Sigmoid colon (tissue), 7 donors: Measurements from ENCODE around the gene DNAJC5. TPM values are rescaled to one million over a fixed set of nuclear protein-coding genes. Genes with fewer than 3 reads are reported as not detected.

Experiments
- DNase-seq: peaks from one replicate; pipeline ENCODE4 v3.0.0-alpha.2; 2019
- H3K27ac ChIP-seq, 4 donors: fragments of 200-600 bp; sonication (generic); one replicate each; pipeline ENCODE4 v1.5.1; 2016 to 2019; ENCODE audit warnings: mild to moderate bottlenecking in 1 of 4
- H3K27me3 ChIP-seq, 3 donors: fragments of 200-600 bp; sonication (generic); one replicate each; pipeline ENCODE4 v1.5.1; 2019; ENCODE audit warnings: mild to moderate bottlenecking in 1 of 3
- H3K36me3 ChIP-seq, 4 donors: fragments of 200-600 bp; sonication (generic); one replicate each; pipeline ENCODE4 v1.5.1; 2016 to 2019
- H3K4me1 ChIP-seq, 4 donors: fragments of 200-600 bp; sonication (generic); one replicate each; pipeline ENCODE4 v1.5.1; 2017 to 2019
- H3K4me3 ChIP-seq, 4 donors: fragments of 200-600 bp; sonication (generic); one replicate each; pipeline ENCODE4 v1.5.1; 2017 to 2019; ENCODE audit warnings: mild to moderate bottlenecking in 2 of 4, moderate library complexity in 1 of 4
- H3K9me3 ChIP-seq, 4 donors: fragments of 200-600 bp in 3 of 4; sonication (generic) in 3 of 4; one replicate each; pipeline versions ENCODE4 v1.5.1 to v1.6.1; 2013 to 2019
- CTCF ChIP-seq, 4 experiments: fragments of 450-650 bp in 3 of 4; fragments of 200-600 bp in 1 of 4; IDR thresholded peaks; one replicate each; pipeline ENCODE4 v1.5.1; 2016 to 2019; ENCODE audit warnings: antibody characterized with exemption in 4 of 4, mild to moderate bottlenecking in 3 of 4, moderate library complexity in 2 of 4
- EP300 ChIP-seq, 4 donors: sonication (generic); formaldehyde crosslinking; IDR thresholded peaks; one replicate each; pipeline ENCODE4 v1.6.1; 2017; ENCODE audit warnings: antibody characterized with exemption in 4 of 4
- POLR2A ChIP-seq, 2 donors: fragments of 450-650 bp; IDR thresholded peaks; one replicate each; pipeline ENCODE4 v1.6.1; 2016; ENCODE audit warnings: antibody characterized with exemption in 2 of 2, mild to moderate bottlenecking in 2 of 2, moderate library complexity in 2 of 2
- POLR2AphosphoS5 ChIP-seq, 4 donors: sonication (generic); formaldehyde crosslinking; IDR thresholded peaks; one replicate each; pipeline ENCODE4 v1.6.1; 2017; ENCODE audit warnings: antibody characterized with exemption in 4 of 4
- WGBS, 2 donors: extraction: QIAGEN DNeasy Blood & Tissue Kit; methylation state at CpG; one replicate each; pipeline ENCODE4 v1.1.7; 2013; 5-methylcytosine and 5-hydroxymethylcytosine counted together
- intact Hi-C: fragments of 100-400 bp; cut with DNase I; formaldehyde crosslinking; loops from one replicate; pipeline ENCODE4 v1.15.1; 2023
- polyA plus RNA-seq, 3 donors: library from polyadenylated mRNA; stranded (reverse); fragments of 200-250 nt; gene quantifications; one replicate each; pipeline ENCODE4 v1.2.3, GENCODE V29; 2013
- total RNA-seq, 4 donors: library from RNA; depleted of rRNA; stranded (reverse); fragments of >200 nt; gene quantifications; one replicate each; pipeline ENCODE4 v1.1.0, GENCODE V29; 2016
- donor health status: healthy with polysubstance abuse.
- donor health status: Bipolar disorder and iron deficiency.
- donor health status: healthy.

The DNAJC5 gene
- total and polyA plus RNA-seq, 7 donors, result 21.6 to 62.8 (median 31.4) TPM

- Histone ChIP-seq H3K27me3 (no peaks in the 10 kb centered on the region), H3K4me3 (no peak overlapping the region), H3K36me3 (peaks cover 36 to 82% (median 41%) of the 10 kb centered on the region in 4 donors), H3K27ac (no peak overlapping the region), H3K9me3 (no peaks in the 10 kb centered on the region), H3K4me1 (peaks cover 0 to 14% (median 2%) of the 10 kb centered on the region in 4 donors)
- TF ChIP-seq POLR2A (IDR thresholded peaks at IDR 0.05) (no peak), POLR2AphosphoS5 (IDR thresholded peaks at IDR 0.05) (no peak), EP300 (IDR thresholded peaks at IDR 0.05) (no peak), CTCF (IDR thresholded peaks at IDR 0.05) (no peak)
- peak; percentile 67 for DNase-seq
- WGBS, 2 donors, result 93 to 96% methylated on average over 23 of the region's 23 CpGs
- intact Hi-C loops, result no loop called here
Measured at GRCh38 chr20:63940071-63940471, 45.1 kb downstream of the DNAJC5 start.

- Histone ChIP-seq H3K36me3 (peaks cover 42 to 82% (median 47%) of the 10 kb centered on the region in 4 donors), H3K4me1 (peaks cover 0 to 14% (median 2%) of the 10 kb centered on the region in 4 donors), H3K9me3 (no peaks in the 10 kb centered on the region), H3K27me3 (no peaks in the 10 kb centered on the region), H3K27ac (peak overlapping the region in 1 of 4 donors; percentile 45), H3K4me3 (no peak overlapping the region)
- TF ChIP-seq POLR2A (IDR thresholded peaks at IDR 0.05), result no peak
- TF ChIP-seq CTCF (IDR thresholded peaks at IDR 0.05), result no peak
- no peak for TF ChIP-seq POLR2AphosphoS5 (IDR thresholded peaks at IDR 0.05)
- intact Hi-C loops, result no loop called here
- 95 to 98% methylated on average over 58 of the region's 58 CpGs for WGBS, 2 donors
- DNase-seq, result peak; percentile 61
Measured at GRCh38 chr20:63940472-63941266, 45.7 kb downstream of the DNAJC5 start.

GRCh38 chr20:63941282-63942081 is 46.6 kb downstream of the DNAJC5 start:
- Histone ChIP-seq H3K27me3 (no peaks in the 10 kb centered on the region), H3K36me3 (peaks cover 46 to 80% (median 51%) of the 10 kb centered on the region in 4 donors), H3K27ac (peak overlapping the region in 3 of 4 donors; percentile 31 to 57 (median 45)), H3K9me3 (no peaks in the 10 kb centered on the region), H3K4me3 (no peak overlapping the region), H3K4me1 (peaks cover 0 to 14% (median 2%) of the 10 kb centered on the region in 4 donors)
- WGBS, 2 donors, result 60 to 74% methylated on average over 35 of the region's 39 CpGs
- TF ChIP-seq POLR2AphosphoS5 (IDR thresholded peaks at IDR 0.05), result no peak
- TF ChIP-seq POLR2A (IDR thresholded peaks at IDR 0.05), result no peak
- TF ChIP-seq EP300 (IDR thresholded peaks at IDR 0.05), result no peak
- DNase-seq, result peak; percentile 66
- intact Hi-C loops, result no loop called here

GRCh38 chr20:63942250-63942951 is 47.5 kb downstream of the DNAJC5 start:
- no peaks in the 10 kb centered on the region for H3K27me3 ChIP-seq
- intact Hi-C loops, result no loop called here
- WGBS, 2 donors, result 51 to 60% methylated on average over 30 of the region's 30 CpGs
- H3K9me3 ChIP-seq, result no peaks in the 10 kb centered on the region
- H3K4me3 ChIP-seq, result no peak overlapping the region
- DNase-seq, result peak; percentile 65
- H3K4me1 ChIP-seq, result peaks cover 0 to 20% (median 6%) of the 10 kb centered on the region in 4 donors
- no peak for TF ChIP-seq CTCF (IDR thresholded peaks at IDR 0.05)
- TF ChIP-seq POLR2A (IDR thresholded peaks at IDR 0.05), result no peak
- TF ChIP-seq EP300 (IDR thresholded peaks at IDR 0.05), result no peak
- no peak for TF ChIP-seq POLR2AphosphoS5 (IDR thresholded peaks at IDR 0.05)
- peaks cover 46 to 76% (median 52%) of the 10 kb centered on the region in 4 donors for H3K36me3 ChIP-seq
- H3K27ac ChIP-seq, result peak overlapping the region; percentile 7 to 73 (median 41)
